ENCODE data around the gene FOSL2. TPM values are rescaled to one million over a fixed set of nuclear protein-coding genes. Genes with fewer than 3 reads are reported as not detected.

Gene FOSL2
- total RNA-seq, 1 experiment from 2014 or later, result 4.0 TPM

DNA sequence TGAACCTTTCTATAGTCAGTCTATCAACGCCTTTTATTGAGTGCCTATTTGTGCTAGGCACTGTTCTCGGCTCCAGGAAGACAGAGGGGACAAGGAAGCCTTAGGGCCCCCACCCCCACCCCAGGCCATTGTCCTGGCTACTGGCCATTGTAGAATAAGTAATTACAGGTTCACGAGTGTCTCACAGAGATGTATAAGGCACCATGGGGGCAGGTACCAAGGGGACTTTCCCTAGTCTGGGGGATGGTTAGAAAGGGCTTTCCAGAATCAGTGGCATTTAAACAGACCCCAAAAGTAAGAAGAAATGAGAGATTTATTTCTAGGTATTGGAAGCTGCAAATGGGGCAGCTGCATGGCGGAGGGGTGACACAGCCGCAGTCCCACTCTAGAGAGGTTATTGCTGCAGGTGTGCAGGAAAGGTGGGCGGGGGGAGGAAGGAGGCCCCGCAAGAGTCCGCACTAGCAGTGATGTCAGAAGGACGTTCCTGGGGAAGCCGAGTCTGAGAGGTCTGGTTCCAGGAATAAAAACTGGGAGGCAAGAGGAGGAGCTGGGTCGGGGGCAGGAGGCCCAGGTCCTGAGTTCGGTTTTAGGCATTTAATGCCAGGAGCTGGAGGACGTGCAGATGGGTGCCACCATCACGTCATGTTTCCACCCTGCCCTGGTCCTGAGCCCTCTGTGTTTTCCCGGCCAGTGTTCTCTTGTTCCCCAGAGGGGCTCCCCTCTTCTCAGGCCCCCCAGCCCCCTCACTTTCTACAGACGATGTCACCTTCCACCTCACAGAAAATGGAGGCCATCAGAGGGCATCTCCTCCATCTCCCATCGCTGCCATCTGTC lies 30.5 kb downstream of the FOSL2 start (continued):
- TF ChIP-seq, protein P1, sequence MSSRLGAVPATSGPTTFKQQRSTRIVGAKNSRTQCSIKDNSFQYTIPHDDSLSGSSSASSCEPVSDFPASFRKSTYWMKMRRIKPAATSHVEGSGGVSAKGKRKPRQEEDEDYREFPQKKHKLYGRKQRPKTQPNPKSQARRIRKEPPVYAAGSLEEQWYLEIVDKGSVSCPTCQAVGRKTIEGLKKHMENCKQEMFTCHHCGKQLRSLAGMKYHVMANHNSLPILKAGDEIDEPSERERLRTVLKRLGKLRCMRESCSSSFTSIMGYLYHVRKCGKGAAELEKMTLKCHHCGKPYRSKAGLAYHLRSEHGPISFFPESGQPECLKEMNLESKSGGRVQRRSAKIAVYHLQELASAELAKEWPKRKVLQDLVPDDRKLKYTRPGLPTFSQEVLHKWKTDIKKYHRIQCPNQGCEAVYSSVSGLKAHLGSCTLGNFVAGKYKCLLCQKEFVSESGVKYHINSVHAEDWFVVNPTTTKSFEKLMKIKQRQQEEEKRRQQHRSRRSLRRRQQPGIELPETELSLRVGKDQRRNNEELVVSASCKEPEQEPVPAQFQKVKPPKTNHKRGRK (CRISPR knock-in tag; IDR thresholded peaks at IDR 0.05; ENCODE audit: borderline replicate concordance), result no peak
- TF ChIP-seq, protein P2, sequence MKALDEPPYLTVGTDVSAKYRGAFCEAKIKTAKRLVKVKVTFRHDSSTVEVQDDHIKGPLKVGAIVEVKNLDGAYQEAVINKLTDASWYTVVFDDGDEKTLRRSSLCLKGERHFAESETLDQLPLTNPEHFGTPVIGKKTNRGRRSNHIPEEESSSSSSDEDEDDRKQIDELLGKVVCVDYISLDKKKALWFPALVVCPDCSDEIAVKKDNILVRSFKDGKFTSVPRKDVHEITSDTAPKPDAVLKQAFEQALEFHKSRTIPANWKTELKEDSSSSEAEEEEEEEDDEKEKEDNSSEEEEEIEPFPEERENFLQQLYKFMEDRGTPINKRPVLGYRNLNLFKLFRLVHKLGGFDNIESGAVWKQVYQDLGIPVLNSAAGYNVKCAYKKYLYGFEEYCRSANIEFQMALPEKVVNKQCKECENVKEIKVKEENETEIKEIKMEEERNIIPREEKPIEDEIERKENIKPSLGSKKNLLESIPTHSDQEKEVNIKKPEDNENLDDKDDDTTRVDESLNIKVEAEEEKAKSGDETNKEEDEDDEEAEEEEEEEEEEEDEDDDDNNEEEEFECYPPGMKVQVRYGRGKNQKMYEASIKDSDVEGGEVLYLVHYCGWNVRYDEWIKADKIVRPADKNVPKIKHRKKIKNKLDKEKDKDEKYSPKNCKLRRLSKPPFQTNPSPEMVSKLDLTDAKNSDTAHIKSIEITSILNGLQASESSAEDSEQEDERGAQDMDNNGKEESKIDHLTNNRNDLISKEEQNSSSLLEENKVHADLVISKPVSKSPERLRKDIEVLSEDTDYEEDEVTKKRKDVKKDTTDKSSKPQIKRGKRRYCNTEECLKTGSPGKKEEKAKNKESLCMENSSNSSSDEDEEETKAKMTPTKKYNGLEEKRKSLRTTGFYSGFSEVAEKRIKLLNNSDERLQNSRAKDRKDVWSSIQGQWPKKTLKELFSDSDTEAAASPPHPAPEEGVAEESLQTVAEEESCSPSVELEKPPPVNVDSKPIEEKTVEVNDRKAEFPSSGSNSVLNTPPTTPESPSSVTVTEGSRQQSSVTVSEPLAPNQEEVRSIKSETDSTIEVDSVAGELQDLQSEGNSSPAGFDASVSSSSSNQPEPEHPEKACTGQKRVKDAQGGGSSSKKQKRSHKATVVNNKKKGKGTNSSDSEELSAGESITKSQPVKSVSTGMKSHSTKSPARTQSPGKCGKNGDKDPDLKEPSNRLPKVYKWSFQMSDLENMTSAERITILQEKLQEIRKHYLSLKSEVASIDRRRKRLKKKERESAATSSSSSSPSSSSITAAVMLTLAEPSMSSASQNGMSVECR (CRISPR knock-in tag; IDR thresholded peaks at IDR 0.05; ENCODE audit: borderline replicate concordance), result no peak
- TF ChIP-seq, protein P3, sequence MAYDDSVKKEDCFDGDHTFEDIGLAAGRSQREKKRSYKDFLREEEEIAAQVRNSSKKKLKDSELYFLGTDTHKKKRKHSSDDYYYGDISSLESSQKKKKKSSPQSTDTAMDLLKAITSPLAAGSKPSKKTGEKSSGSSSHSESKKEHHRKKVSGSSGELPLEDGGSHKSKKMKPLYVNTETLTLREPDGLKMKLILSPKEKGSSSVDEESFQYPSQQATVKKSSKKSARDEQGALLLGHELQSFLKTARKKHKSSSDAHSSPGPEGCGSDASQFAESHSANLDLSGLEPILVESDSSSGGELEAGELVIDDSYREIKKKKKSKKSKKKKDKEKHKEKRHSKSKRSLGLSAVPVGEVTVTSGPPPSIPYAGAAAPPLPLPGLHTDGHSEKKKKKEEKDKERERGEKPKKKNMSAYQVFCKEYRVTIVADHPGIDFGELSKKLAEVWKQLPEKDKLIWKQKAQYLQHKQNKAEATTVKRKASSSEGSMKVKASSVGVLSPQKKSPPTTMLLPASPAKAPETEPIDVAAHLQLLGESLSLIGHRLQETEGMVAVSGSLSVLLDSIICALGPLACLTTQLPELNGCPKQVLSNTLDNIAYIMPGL (CRISPR knock-in tag; IDR thresholded peaks at IDR 0.05), result no peak
- TF ChIP-seq MYBL2 (CRISPR knock-in tag; IDR thresholded peaks at IDR 0.05) (no peak), ZNF396 (CRISPR knock-in tag; IDR thresholded peaks at IDR 0.05; ENCODE audit: borderline replicate concordance) (no peak), GABPB1 (CRISPR knock-in tag; IDR thresholded peaks at IDR 0.05) (no peak), SMAD4 (CRISPR knock-in tag; IDR thresholded peaks at IDR 0.05) (no peak)
- TF ChIP-seq, protein P4, sequence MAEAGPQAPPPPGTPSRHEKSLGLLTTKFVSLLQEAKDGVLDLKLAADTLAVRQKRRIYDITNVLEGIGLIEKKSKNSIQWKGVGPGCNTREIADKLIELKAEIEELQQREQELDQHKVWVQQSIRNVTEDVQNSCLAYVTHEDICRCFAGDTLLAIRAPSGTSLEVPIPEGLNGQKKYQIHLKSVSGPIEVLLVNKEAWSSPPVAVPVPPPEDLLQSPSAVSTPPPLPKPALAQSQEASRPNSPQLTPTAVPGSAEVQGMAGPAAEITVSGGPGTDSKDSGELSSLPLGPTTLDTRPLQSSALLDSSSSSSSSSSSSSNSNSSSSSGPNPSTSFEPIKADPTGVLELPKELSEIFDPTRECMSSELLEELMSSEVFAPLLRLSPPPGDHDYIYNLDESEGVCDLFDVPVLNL (CRISPR knock-in tag; IDR thresholded peaks at IDR 0.05; ENCODE audit: borderline replicate concordance, low read depth), result no peak
- TF ChIP-seq, protein P5, sequence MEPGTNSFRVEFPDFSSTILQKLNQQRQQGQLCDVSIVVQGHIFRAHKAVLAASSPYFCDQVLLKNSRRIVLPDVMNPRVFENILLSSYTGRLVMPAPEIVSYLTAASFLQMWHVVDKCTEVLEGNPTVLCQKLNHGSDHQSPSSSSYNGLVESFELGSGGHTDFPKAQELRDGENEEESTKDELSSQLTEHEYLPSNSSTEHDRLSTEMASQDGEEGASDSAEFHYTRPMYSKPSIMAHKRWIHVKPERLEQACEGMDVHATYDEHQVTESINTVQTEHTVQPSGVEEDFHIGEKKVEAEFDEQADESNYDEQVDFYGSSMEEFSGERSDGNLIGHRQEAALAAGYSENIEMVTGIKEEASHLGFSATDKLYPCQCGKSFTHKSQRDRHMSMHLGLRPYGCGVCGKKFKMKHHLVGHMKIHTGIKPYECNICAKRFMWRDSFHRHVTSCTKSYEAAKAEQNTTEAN (CRISPR knock-in tag; IDR thresholded peaks at IDR 0.05), result no peak
- TF ChIP-seq, protein P6, sequence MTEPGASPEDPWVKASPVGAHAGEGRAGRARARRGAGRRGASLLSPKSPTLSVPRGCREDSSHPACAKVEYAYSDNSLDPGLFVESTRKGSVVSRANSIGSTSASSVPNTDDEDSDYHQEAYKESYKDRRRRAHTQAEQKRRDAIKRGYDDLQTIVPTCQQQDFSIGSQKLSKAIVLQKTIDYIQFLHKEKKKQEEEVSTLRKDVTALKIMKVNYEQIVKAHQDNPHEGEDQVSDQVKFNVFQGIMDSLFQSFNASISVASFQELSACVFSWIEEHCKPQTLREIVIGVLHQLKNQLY (CRISPR knock-in tag; IDR thresholded peaks at IDR 0.05), result no peak
- TF ChIP-seq, protein P7, sequence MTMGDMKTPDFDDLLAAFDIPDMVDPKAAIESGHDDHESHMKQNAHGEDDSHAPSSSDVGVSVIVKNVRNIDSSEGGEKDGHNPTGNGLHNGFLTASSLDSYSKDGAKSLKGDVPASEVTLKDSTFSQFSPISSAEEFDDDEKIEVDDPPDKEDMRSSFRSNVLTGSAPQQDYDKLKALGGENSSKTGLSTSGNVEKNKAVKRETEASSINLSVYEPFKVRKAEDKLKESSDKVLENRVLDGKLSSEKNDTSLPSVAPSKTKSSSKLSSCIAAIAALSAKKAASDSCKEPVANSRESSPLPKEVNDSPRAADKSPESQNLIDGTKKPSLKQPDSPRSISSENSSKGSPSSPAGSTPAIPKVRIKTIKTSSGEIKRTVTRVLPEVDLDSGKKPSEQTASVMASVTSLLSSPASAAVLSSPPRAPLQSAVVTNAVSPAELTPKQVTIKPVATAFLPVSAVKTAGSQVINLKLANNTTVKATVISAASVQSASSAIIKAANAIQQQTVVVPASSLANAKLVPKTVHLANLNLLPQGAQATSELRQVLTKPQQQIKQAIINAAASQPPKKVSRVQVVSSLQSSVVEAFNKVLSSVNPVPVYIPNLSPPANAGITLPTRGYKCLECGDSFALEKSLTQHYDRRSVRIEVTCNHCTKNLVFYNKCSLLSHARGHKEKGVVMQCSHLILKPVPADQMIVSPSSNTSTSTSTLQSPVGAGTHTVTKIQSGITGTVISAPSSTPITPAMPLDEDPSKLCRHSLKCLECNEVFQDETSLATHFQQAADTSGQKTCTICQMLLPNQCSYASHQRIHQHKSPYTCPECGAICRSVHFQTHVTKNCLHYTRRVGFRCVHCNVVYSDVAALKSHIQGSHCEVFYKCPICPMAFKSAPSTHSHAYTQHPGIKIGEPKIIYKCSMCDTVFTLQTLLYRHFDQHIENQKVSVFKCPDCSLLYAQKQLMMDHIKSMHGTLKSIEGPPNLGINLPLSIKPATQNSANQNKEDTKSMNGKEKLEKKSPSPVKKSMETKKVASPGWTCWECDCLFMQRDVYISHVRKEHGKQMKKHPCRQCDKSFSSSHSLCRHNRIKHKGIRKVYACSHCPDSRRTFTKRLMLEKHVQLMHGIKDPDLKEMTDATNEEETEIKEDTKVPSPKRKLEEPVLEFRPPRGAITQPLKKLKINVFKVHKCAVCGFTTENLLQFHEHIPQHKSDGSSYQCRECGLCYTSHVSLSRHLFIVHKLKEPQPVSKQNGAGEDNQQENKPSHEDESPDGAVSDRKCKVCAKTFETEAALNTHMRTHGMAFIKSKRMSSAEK (CRISPR knock-in tag; IDR thresholded peaks at IDR 0.05; ENCODE audit: borderline replicate concordance), result no peak
- TF ChIP-seq, protein P8, sequence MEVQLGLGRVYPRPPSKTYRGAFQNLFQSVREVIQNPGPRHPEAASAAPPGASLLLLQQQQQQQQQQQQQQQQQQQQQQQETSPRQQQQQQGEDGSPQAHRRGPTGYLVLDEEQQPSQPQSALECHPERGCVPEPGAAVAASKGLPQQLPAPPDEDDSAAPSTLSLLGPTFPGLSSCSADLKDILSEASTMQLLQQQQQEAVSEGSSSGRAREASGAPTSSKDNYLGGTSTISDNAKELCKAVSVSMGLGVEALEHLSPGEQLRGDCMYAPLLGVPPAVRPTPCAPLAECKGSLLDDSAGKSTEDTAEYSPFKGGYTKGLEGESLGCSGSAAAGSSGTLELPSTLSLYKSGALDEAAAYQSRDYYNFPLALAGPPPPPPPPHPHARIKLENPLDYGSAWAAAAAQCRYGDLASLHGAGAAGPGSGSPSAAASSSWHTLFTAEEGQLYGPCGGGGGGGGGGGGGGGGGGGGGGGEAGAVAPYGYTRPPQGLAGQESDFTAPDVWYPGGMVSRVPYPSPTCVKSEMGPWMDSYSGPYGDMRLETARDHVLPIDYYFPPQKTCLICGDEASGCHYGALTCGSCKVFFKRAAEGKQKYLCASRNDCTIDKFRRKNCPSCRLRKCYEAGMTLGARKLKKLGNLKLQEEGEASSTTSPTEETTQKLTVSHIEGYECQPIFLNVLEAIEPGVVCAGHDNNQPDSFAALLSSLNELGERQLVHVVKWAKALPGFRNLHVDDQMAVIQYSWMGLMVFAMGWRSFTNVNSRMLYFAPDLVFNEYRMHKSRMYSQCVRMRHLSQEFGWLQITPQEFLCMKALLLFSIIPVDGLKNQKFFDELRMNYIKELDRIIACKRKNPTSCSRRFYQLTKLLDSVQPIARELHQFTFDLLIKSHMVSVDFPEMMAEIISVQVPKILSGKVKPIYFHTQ (CRISPR knock-in tag; IDR thresholded peaks at IDR 0.05), result no peak
